Measurements from ENCODE around the gene TOLLIP.

TOLLIP gene

GRCh38 chr11:1297576-1298473 lies 11.6 kb downstream of the TOLLIP start:
- DNase-seq (ENCODE audit: low spot score), result no peak

- DNase-seq (ENCODE audit: low spot score), result no peak
Observed at GRCh38 chr11:1297011-1297575, 12.3 kb downstream of the TOLLIP start.

GRCh38 chr11:1296287-1296686 lies 13.1 kb downstream of the TOLLIP start:
- no peak for DNase-seq (ENCODE audit: low spot score)

GRCh38 chr11:1295591-1295990 lies 13.8 kb downstream of the TOLLIP start:
- no peak for DNase-seq (ENCODE audit: low spot score)

- no peak for DNase-seq (ENCODE audit: low spot score)
Observed at GRCh38 chr11:1295086-1295485, 14.3 kb downstream of the TOLLIP start.

GRCh38 chr11:1293619-1294015 lies 15.8 kb downstream of the TOLLIP start:
- DNase-seq (ENCODE audit: low spot score), result peak; percentile 82

GRCh38 chr11:1292644-1293618 lies 16.5 kb downstream of the TOLLIP start:
- no peak for DNase-seq (ENCODE audit: low spot score)

- no peak for DNase-seq (ENCODE audit: low spot score)
Observed at GRCh38 chr11:1292018-1292643, 17.3 kb downstream of the TOLLIP start.

GRCh38 chr11:1291295-1292017 lies 18.0 kb downstream of the TOLLIP start:
- no peak for DNase-seq (ENCODE audit: low spot score)

GRCh38 chr11:1290052-1291040 lies 19.1 kb downstream of the TOLLIP start:
- DNase-seq (ENCODE audit: low spot score), result no peak

- no peak for DNase-seq (ENCODE audit: low spot score)
Observed at GRCh38 chr11:1289211-1289935, 20.1 kb downstream of the TOLLIP start.

- DNase-seq (ENCODE audit: low spot score), result no peak
Observed at GRCh38 chr11:1288426-1289151, 20.8 kb downstream of the TOLLIP start.

- DNase-seq (ENCODE audit: low spot score), result no peak
Observed at GRCh38 chr11:1287928-1288327, 21.5 kb downstream of the TOLLIP start.

- no peak for DNase-seq (ENCODE audit: low spot score)
Observed at GRCh38 chr11:1285876-1286275, 23.6 kb downstream of the TOLLIP start.

GRCh38 chr11:1285316-1285744 lies 24.1 kb downstream of the TOLLIP start:
- DNase-seq (ENCODE audit: low spot score), result no peak

- DNase-seq (ENCODE audit: low spot score), result no peak
Observed at GRCh38 chr11:1283906-1284305, 25.5 kb downstream of the TOLLIP start.

GRCh38 chr11:1283091-1283511 lies 26.3 kb downstream of the TOLLIP start:
- no peak for DNase-seq (ENCODE audit: low spot score)

- no peak for DNase-seq (ENCODE audit: low spot score)
Observed at GRCh38 chr11:1281974-1282365, 27.5 kb downstream of the TOLLIP start.

Data from D341Med (cell line).